Gastroesophageal sphincter (tissue), 4 donors: ENCODE data around the gene RLBP1. TPM values are rescaled to one million over a fixed set of nuclear protein-coding genes. Genes with fewer than 3 reads are reported as not detected.

Experiments used
- ATAC-seq: fragments of 150-250 bp; one replicate; pipeline ENCODE4 v1.9.1; 2016; ENCODE audit warnings: mild to moderate bottlenecking, moderate library complexity
- H3K27ac ChIP-seq, 4 donors: fragments of 200-600 bp; sonication (generic) in 3 of 4; 1 replicate in 3 of 4; 2 replicates in 1 of 4; pipeline ENCODE4 v1.5.1; 2016 to 2019
- H3K27me3 ChIP-seq: fragments of 200-600 bp; sonication (generic); one replicate; pipeline ENCODE4 v1.5.1; 2019
- H3K36me3 ChIP-seq, 2 donors: fragments of 200-600 bp; sonication (generic); one replicate each; pipeline ENCODE4 v1.5.1; 2019; ENCODE audit warnings: control low read depth in 1 of 2
- H3K4me1 ChIP-seq, 3 donors: fragments of 200-600 bp; sonication (generic); 1 replicate in 2 of 3; 2 replicates in 1 of 3; pipeline ENCODE4 v1.5.1; 2016 to 2019; ENCODE audit warnings: control low read depth in 2 of 3
- H3K4me3 ChIP-seq, 2 donors: fragments of 200-600 bp; sonication (generic); one replicate each; pipeline ENCODE4 v1.5.1; 2019; ENCODE audit warnings: mild to moderate bottlenecking in 1 of 2, moderate library complexity in 1 of 2
- H3K9me3 ChIP-seq, 3 donors: fragments of 200-600 bp; sonication (generic); one replicate each; pipeline ENCODE4 v1.5.1; 2017 to 2019; ENCODE audit warnings: control low read depth in 2 of 3
- EP300 ChIP-seq: sonication (generic); formaldehyde crosslinking; IDR thresholded peaks from one replicate; pipeline ENCODE4 v1.6.1; 2017; ENCODE audit warnings: antibody characterized with exemption, mild to moderate bottlenecking
- POLR2A ChIP-seq, 2 donors: fragments of 450-650 bp; IDR thresholded peaks; one replicate each; pipeline ENCODE4 v1.6.1; 2017; ENCODE audit warnings: antibody characterized with exemption in 2 of 2, mild to moderate bottlenecking in 2 of 2, moderate library complexity in 1 of 2
- POLR2AphosphoS5 ChIP-seq: sonication (generic); formaldehyde crosslinking; IDR thresholded peaks from one replicate; pipeline ENCODE4 v1.6.1; 2017; ENCODE audit warnings: antibody characterized with exemption
- WGBS, 2 donors: methylation state at CpG; one replicate each; pipeline ENCODE4 v1.1.5; 2018; ENCODE audit warnings: low coverage in 1 of 2; 5-methylcytosine and 5-hydroxymethylcytosine counted together
- total RNA-seq, 4 donors: library from RNA; depleted of rRNA; stranded (reverse); fragments of >200 nt; gene quantifications; one replicate each; pipeline ENCODE4 v1.1.0, GENCODE V29; 2016
- TF ChIP-seq, protein P1 (sequence below), 4 experiments: fragments of 200-600 bp in 2 of 4; fragments of 450-650 bp in 2 of 4; sonication (generic) in 1 of 4; IDR thresholded peaks; one replicate each; pipeline ENCODE4 v1.5.1; 2017 to 2019; ENCODE audit warnings: antibody characterized with exemption in 4 of 4, mild to moderate bottlenecking in 2 of 4, moderate library complexity in 2 of 4

The RLBP1 gene
- total RNA-seq, 4 donors from 2014 or later, result 0.64 TPM; not detected in 3

GRCh38 chr15:89171136-89172072 lies 50.0 kb downstream of the RLBP1 start:
- TF ChIP-seq POLR2A (IDR thresholded peaks at IDR 0.05), result no peak
- no peak for TF ChIP-seq EP300
- TF ChIP-seq, protein P1, sequence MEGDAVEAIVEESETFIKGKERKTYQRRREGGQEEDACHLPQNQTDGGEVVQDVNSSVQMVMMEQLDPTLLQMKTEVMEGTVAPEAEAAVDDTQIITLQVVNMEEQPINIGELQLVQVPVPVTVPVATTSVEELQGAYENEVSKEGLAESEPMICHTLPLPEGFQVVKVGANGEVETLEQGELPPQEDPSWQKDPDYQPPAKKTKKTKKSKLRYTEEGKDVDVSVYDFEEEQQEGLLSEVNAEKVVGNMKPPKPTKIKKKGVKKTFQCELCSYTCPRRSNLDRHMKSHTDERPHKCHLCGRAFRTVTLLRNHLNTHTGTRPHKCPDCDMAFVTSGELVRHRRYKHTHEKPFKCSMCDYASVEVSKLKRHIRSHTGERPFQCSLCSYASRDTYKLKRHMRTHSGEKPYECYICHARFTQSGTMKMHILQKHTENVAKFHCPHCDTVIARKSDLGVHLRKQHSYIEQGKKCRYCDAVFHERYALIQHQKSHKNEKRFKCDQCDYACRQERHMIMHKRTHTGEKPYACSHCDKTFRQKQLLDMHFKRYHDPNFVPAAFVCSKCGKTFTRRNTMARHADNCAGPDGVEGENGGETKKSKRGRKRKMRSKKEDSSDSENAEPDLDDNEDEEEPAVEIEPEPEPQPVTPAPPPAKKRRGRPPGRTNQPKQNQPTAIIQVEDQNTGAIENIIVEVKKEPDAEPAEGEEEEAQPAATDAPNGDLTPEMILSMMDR (IDR thresholded peaks at IDR 0.05), result peak; percentile 53 to 69 (median 64)
- WGBS, 2 donors, result 55 to 61% methylated on average over 8 to 12 of the region's 12 CpGs
- H3K4me1 ChIP-seq, result peaks cover 4 to 58% (median 11%) of the 10 kb centered on the region in 3 donors

GRCh38 chr15:89170364-89170763 lies 51.0 kb downstream of the RLBP1 start:
- H3K27ac ChIP-seq, result no peak overlapping the region
- no peak overlapping the region for H3K4me3 ChIP-seq
- ATAC-seq, result no peak
- H3K27me3 ChIP-seq, result no peaks in the 10 kb centered on the region
- H3K9me3 ChIP-seq, result no peaks in the 10 kb centered on the region
- peaks cover 8 to 69% (median 11%) of the 10 kb centered on the region in 3 donors for H3K4me1 ChIP-seq
- WGBS, 2 donors, result 93 to 100% methylated on average over 3 of the region's 3 CpGs
- H3K36me3 ChIP-seq, result peaks cover 0 to 10% of the 10 kb centered on the region in 2 donors
- TF ChIP-seq POLR2A (IDR thresholded peaks at IDR 0.05) (no peak), POLR2AphosphoS5 (no peak), EP300 (no peak)
- TF ChIP-seq, protein P1 (IDR thresholded peaks at IDR 0.05), result no peak

More at GRCh38 chr15:89171136-89172072, 50.0 kb downstream of the RLBP1 start:
- no peaks in the 10 kb centered on the region for H3K27me3 ChIP-seq
- no peak for ATAC-seq
- peaks cover 0 to 21% of the 10 kb centered on the region in 2 donors for H3K36me3 ChIP-seq
- H3K4me3 ChIP-seq, result no peak overlapping the region
- no peaks in the 10 kb centered on the region for H3K9me3 ChIP-seq
- H3K27ac ChIP-seq, result peak overlapping the region in 1 of 4 donors; percentile 26

DNA sequence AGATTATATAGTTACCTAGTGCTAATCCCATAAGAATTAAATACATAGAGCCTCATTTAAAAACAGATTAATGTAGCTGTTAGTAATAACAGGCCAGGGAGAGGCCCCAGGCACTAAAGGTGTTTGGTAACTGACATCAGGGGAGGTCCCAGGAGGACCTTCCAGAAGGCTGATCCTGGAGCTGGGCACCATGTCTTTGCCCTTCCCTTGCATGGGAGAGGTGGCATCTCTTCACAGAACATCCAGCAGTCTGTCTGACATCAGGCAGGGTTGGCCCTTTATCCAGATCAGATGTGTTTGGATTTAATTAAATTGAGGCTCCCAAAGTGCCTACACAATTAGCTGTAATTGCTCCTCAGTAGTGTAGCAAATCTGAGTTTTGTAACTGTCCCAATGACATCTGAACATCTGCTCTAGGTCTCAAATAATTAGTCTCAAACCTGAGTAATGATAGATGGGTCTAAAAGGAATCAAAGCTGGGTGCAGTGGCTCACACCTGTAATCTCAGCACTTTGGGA lies 53.0 kb downstream of the RLBP1 start:
- H3K9me3 ChIP-seq, result no peaks in the 10 kb centered on the region
- H3K4me3 ChIP-seq, result no peak overlapping the region
- peaks cover 0 to 8% of the 10 kb centered on the region in 2 donors for H3K36me3 ChIP-seq
- TF ChIP-seq, protein P1 (IDR thresholded peaks at IDR 0.05), result no peak
- TF ChIP-seq POLR2AphosphoS5 (no peak), EP300 (no peak), POLR2A (IDR thresholded peaks at IDR 0.05) (no peak)
- peaks cover 11 to 66% (median 12%) of the 10 kb centered on the region in 3 donors for H3K4me1 ChIP-seq
- peak overlapping the region in 3 of 4 donors; percentile 46 to 62 (median 60) for H3K27ac ChIP-seq
- no peaks in the 10 kb centered on the region for H3K27me3 ChIP-seq
- ATAC-seq, result no peak

GRCh38 chr15:89167267-89168176 lies 53.9 kb downstream of the RLBP1 start:
- peaks cover 11 to 65% (median 12%) of the 10 kb centered on the region in 3 donors for H3K4me1 ChIP-seq
- no peaks in the 10 kb centered on the region for H3K9me3 ChIP-seq
- H3K27me3 ChIP-seq, result no peaks in the 10 kb centered on the region
- peaks cover 0 to under 1% of the 10 kb centered on the region in 2 donors for H3K36me3 ChIP-seq
- WGBS, 2 donors, result 32 to 51% methylated on average over 5 to 7 of the region's 7 CpGs
- no peak overlapping the region for H3K4me3 ChIP-seq
- TF ChIP-seq, protein P1 (IDR thresholded peaks at IDR 0.05), result no peak
- peak; percentile 68 for TF ChIP-seq POLR2AphosphoS5
- H3K27ac ChIP-seq, result peak overlapping the region; percentile 25 to 62 (median 53)
- ATAC-seq, result peak; percentile 23
